TTC549 (cell line): ENCODE measurements around the gene BICDL2.

Experiments used
- FAIRE-seq: peaks from 2 replicates; lab custom pipeline; 2012; peaks lifted over from hg19 to GRCh38; lab: Jason Lieb, UNC

The BICDL2 gene

GRCh38 chr16:3047387-3047720 is 10.6 kb upstream of the BICDL2 start:
- FAIRE-seq: no peak

DNA sequence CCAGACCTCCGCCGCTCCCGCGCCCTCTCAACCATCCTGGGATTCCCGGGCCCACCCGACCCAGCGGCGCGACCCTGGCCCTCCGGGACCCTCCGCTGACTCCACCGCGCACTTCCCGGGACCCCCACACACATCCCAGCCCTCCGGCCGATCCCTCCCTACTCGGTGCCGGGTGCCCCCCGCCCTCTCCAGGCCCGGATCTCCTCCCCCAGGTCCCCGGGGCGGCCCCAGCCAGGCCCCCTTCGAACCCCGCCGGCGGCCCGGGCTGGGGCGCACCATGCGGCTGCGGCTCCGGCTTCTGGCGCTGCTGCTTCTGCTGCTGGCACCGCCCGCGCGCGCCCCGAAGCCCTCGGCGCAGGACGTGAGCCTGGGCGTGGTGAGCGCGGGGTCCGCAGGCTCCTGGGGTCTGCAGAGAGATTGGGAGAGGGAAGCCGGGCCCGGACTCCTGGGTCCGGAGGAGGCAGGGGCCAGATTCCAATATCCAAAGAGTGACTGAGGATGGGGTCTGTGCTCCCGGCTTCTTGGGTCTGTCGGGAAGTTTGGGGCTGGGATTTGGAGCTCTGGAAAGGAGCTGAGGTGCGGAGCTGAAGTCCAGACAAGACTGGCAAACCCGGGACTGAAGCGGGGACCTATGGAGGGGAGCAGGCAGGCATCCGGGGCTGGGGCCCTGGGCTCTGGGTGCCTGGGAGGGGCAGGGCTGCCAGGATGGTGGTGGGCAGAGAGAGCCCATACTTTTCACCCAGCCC is 10.1 kb upstream of the BICDL2 start:
- FAIRE-seq: no peak

GRCh38 chr16:3045758-3046640 is 9.3 kb upstream of the BICDL2 start, which contains the start of gene MMP25:
TSS of gene MMP25 (plus strand) at chr16:3046561. CDS start at chr16:3046918, 357 bp downstream.
- FAIRE-seq: no peak

GRCh38 chr16:3044708-3045107 is 8.0 kb upstream of the BICDL2 start:
- FAIRE-seq: no peak

- no peak for FAIRE-seq
These were observed 5.6 kb upstream of the BICDL2 start for GRCh38 chr16:3042376-3042775.

DNA sequence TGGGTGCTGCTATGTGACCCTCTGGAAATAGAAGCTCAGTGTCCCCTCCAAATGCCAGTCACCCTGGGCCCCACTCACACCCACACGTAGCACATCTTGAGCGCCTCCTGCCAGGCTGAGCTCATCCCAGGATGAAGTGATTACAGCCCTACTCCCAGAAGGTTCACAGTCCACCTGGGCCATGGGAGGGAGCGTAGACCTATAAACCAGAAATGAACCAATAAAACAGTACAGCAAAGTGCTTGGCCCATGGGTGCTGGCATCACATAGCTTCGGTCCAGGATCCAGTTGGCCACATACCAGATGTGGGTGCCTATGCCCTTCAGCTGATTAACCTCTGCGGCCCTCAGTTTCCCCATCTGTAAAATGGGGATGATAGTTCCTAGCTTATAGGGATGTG is 2.2 kb upstream of the BICDL2 start:
- no peak for FAIRE-seq

GRCh38 chr16:3038256-3038655 is 1.5 kb upstream of the BICDL2 start:
- no peak for FAIRE-seq

- FAIRE-seq: no peak
These were observed 595 bp downstream of the BICDL2 start for GRCh38 chr16:3035972-3036725.

DNA sequence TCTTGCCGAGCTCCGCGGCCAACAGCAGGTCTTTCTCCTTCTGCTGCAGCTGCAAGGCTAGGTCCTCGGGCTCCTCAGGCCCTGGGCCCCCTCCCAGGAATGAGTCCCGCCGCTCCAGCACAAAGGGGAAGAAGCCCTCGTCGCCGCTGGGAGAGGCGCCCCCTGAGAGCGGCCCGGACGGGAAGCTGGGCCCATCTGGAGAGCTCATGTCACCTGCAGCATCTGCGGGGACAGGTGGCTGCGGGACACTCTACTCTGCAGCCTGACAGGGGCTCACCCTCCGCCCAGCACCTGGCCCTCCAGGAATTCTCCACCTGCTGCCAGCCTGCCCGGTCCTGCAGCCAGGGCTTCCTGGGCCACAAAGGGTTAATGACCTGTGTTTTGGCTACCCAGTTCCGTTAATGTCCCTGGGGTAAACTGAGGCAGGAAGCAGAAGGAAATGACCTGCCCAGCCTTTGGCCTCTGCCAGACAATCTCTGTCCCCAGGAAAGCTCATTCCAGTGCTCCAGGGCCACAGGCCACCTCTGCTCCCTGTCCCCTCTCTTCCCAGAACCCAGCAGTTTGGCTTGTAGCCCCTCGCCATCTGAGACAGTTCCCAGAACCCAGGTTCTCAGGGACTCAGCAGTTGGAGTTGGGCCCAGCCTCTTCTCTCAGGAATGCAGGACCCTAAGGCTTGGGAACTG is 1.3 kb downstream of the BICDL2 start:
- FAIRE-seq: no peak

- FAIRE-seq: no peak
These were observed 4.1 kb downstream of the BICDL2 start for GRCh38 chr16:3032624-3033023.

- no peak for FAIRE-seq
These were observed 6.2 kb downstream of the BICDL2 start for GRCh38 chr16:3030222-3031212.

- FAIRE-seq: no peak
These were observed 7.1 kb downstream of the BICDL2 start for GRCh38 chr16:3029491-3030221.

DNA sequence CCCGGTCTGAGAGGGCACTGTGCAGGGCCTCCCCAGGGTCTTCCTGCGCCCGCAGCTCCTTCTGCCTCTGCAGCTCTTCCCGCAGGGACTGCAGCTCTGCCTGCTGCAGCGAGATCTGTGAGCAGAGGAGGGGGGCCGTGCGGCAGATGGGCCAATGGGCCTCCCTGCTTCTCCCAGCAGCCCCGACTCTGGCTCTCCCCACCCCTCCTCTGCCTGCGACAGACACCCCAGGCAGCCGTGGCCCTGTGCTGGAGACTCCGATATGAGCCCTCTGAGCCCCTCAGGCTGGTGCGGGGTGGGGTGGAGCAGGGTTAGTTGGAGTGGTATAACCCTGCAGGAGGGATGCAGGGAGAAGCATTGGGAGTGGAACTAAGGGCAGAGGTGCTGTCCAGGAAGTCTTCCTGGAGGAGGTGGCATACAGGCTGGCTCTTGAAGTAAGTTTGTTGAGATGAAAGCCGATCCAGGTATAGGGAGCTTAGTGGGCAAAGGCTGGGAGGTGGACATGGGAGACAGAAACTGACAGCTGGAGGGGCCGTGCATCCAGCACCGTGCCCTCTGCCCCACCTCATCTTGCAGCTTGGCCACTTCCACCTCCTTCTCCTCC is 7.9 kb downstream of the BICDL2 start:
- FAIRE-seq: no peak

DNA sequence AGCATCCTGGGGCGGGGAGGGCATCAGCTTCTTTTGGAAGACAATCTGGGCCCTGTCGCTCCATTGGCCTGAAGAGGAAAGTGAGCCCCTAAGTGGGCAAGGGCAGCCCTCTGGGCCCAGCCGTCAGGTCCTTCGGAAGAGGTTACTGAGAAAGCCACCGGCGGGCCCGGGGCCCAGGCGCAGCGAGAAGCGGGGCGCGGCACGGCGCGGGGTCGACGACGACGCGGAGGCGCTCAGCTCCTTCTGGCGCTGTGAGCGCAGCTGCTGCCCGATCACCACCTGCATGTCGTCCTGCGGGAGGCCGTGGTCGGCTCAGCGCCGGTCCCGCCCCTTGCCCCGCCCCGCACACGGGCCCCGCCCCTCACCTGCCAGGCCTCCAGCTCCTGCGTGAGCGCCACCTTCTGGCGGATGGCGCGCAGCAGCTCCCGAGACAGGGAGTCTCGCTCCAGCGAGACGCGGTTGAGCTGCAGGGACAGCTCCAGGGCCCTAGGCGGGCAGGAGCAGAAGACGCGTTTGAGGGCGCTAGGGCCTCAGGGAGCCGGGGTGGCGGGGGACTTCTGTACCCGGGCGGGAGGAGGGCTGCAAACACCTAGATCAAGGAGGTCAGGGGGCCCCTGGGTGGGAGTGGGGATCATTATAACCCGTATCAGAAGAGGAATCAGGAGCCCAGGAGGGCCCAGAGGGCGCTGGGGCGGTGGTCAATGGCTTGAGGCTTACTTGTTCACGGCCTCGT is 8.6 kb downstream of the BICDL2 start:
- FAIRE-seq: no peak

GRCh38 chr16:3027489-3027795 is 9.3 kb downstream of the BICDL2 start:
- no peak for FAIRE-seq

DNA sequence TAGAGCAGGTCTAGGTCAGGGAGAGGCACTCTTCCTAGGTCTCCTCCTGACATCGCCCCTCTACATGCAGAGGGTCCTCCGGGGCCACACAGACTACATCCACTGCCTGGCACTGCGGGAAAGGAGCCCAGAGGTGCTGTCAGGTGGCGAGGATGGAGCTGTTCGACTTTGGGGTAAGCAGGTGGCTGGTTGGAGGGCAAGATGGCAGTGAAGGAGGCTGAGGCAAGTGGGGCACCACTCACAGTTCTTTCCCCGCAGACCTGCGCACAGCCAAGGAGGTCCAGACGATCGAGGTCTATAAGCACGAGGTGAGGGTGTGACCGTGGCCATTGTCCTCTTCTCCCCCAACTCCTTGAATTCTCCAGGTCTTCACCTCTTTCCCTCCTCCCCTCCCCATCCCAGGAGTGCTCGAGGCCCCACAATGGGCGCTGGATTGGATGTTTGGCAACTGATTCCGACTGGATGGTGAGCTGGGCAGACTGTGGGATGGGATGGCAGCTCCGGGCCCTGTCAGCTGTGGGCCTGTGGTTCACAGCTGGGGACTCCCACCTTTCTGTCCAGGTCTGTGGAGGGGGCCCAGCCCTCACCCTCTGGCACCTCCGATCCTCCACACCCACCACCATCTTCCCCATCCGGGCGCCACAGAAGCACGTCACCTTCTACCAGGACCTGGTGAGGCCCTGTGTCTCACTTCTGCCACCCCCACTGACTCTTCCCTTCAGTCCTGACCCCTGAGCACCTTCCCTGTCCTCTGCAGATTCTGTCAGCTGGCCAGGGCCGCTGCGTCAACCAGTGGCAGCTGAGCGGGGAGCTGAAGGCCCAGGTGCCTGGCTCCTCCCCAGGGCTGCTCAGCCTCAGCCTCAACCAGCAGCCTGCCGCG is 9.9 kb downstream of the BICDL2 start:
- no peak for FAIRE-seq

DNA sequence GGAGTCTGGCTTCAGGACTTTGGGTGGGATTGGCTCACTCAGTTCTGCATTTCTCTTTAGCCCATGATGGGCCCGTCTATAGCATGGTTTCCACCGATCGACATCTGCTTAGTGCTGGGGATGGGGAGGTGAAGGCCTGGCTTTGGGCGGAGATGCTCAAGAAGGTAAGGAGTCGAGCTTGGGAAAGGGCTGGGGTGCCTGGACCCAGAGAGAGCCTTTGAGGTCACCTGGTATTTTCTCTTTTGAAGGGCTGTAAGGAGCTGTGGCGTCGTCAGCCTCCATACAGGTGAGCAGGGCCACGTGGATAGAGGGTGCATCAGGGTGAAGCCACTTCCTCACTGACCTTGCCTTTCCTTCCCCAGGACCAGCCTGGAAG is 10.8 kb downstream of the BICDL2 start:
- FAIRE-seq: no peak
